ENCODE results near the gene MADCAM1. TPM values are rescaled to one million over a fixed set of nuclear protein-coding genes. Genes with fewer than 3 reads are reported as not detected.

The MADCAM1 gene
- total and polyA plus RNA-seq, 2 of the 8 experiments (the other 6 are each of a cell fraction or from before 2014, with no cell fraction given): 2.3 to 3.0 TPM

GRCh38 chr19:470701-471100 is 25.6 kb upstream of the MADCAM1 start (continued):
- no peak for TF ChIP-seq CHD7 (IDR thresholded peaks at IDR 0.05; ENCODE audit: insufficient replicate concordance, low read length)
- TF ChIP-seq BRCA1 (IDR thresholded peaks at IDR 0.05; ENCODE audit: low read depth, low read length): no peak
